Aorta (tissue), 5 donors: Measurements from ENCODE around the gene SIL1. TPM values are rescaled to one million over a fixed set of nuclear protein-coding genes. Genes with fewer than 3 reads are reported as not detected.
"Not testable (repeated sequence)": the region's sequence is repeated elsewhere in the genome, so short reads cannot be mapped to it uniquely, and the experiment has no call there.

ENCODE experiments used
- ATAC-seq: fragments of 200-7000 bp; cut with Tn5 transposase; one replicate; pipeline ENCODE4 v1.9.1; 2022; ENCODE audit warnings: moderate library complexity; ENCODE audit not compliant: low FRiP score
- DNase-seq, 2 donors: peaks; one replicate each; pipeline ENCODE4 v3.0.0-alpha.2; 2020
- H3K27ac ChIP-seq, 2 donors: one replicate each; pipeline ENCODE4 v1.5.1; 2013; ENCODE audit warnings: low read length in 2 of 2, mild to moderate bottlenecking in 2 of 2, moderate library complexity in 2 of 2, control low read depth in 1 of 2, inconsistent platforms in 1 of 2, low read depth in 1 of 2
- H3K27me3 ChIP-seq, 2 donors: one replicate each; pipeline ENCODE4 v1.6.1; 2013; ENCODE audit warnings: control low read depth in 1 of 2, low read length in 1 of 2, mild to moderate bottlenecking in 1 of 2, moderate library complexity in 1 of 2; ENCODE audit not compliant: insufficient read depth in 2 of 2, control insufficient read depth in 1 of 2
- H3K36me3 ChIP-seq, 2 donors: one replicate each; pipeline ENCODE4 v1.6.1; 2013; ENCODE audit warnings: control low read depth in 1 of 2, low read length in 1 of 2, mild to moderate bottlenecking in 1 of 2; ENCODE audit not compliant: insufficient read depth in 2 of 2, control insufficient read depth in 1 of 2
- H3K4me1 ChIP-seq, 2 donors: one replicate each; pipeline ENCODE4 v1.6.1; 2013; ENCODE audit warnings: low read length in 2 of 2, control low read depth in 1 of 2, mild to moderate bottlenecking in 1 of 2, moderate library complexity in 1 of 2; ENCODE audit not compliant: insufficient read depth in 2 of 2, control insufficient read depth in 1 of 2
- H3K4me3 ChIP-seq, 2 donors: one replicate each; pipeline ENCODE4 v1.5.1; 2013; ENCODE audit warnings: low read length in 2 of 2, control low read depth in 1 of 2, mild to moderate bottlenecking in 1 of 2
- H3K9me3 ChIP-seq: one replicate; pipeline ENCODE4 v1.6.1; 2013; ENCODE audit warnings: mild to moderate bottlenecking, low read length; ENCODE audit not compliant: control insufficient read depth
- WGBS, 2 donors: extraction: QIAGEN DNeasy Blood & Tissue Kit; methylation state at CpG; one replicate each; pipeline ENCODE4 v1.1.7; 2013; 5-methylcytosine and 5-hydroxymethylcytosine counted together
- intact Hi-C, 2 donors: fragments of 100-400 bp; cut with DNase I; formaldehyde crosslinking; loops; one replicate each; pipeline versions ENCODE4 v1.14.2 to v1.15.0; 2022
- polyA plus RNA-seq, 2 donors: library from polyadenylated mRNA; stranded (reverse); fragments of 200-250 nt; gene quantifications; one replicate each; pipeline ENCODE4 v1.2.3, GENCODE V29; 2013
- total RNA-seq, 2 donors: library from RNA; stranded (reverse); fragmentation: NEBNext Ultra II Directional; extraction: Animal tissue kit (Norgen Biotek cat#: 25700); gene quantifications; one replicate each; pipeline ENCODE4 v1.2.1, GENCODE V29; 2021
- donor health status: healthy with polysubstance abuse.
- donor health status: Bipolar disorder and iron deficiency.
- donor health status: DM: no; HTN: no; CAD: no.
- donor health status: DM: no; HTN: no; CAD: no.
- donor health status: DM: yes; HTN: yes; CAD: no.

SIL1 gene
- total and polyA plus RNA-seq, 4 donors, result 19.4 to 58.9 (median 49.2) TPM

DNA sequence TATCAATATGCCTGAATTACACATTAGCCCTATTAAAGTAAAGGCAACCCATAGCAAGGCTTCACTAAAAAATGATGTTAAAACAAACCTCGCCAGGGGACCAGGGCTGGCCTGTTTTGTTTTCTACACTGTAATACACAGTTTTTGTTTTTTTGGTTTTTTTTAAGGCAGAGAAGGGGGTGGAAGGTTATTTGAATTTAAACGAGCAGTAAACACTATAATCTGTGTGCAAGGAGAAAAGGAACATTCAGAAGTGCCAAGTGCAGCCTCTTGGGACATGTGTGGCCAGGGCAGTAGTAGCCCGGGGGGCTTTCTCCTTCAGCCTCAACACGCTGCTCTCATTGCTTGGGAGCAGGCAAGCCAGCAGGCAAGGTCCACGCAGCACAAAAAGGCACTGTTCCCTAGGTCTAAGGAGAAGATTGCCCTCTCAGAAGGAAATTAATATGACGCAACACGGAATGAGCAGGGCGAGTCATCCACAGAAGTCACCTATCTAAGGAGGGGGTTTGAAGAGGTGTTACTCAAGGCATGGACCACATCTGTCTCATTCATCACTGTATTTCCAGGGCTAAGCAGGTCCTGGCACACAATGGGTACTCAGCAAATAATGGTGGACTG is 16.2 kb downstream of the SIL1 start:
- no peak for DNase-seq
- Histone ChIP-seq H3K9me3 (no peaks in the 10 kb centered on the region), H3K27me3 (no peaks in the 10 kb centered on the region), H3K27ac (no peak overlapping the region), H3K36me3 (no peaks in the 10 kb centered on the region), H3K4me1 (peaks cover 0 to 7% of the 10 kb centered on the region in 2 donors), H3K4me3 (no peak overlapping the region)
- intact Hi-C loops, result no loop called here
- no peak for ATAC-seq
- 57 to 59% methylated on average over 8 of the region's 8 CpGs for WGBS, 2 donors

- H3K4me3 ChIP-seq, result no peak overlapping the region
- H3K4me1 ChIP-seq, result peaks cover 0 to 7% of the 10 kb centered on the region in 2 donors
- no peaks in the 10 kb centered on the region for H3K27me3 ChIP-seq
- no peaks in the 10 kb centered on the region for H3K9me3 ChIP-seq
- ATAC-seq (no peak), DNase-seq (no peak)
- H3K27ac ChIP-seq, result no peak overlapping the region
- WGBS, 2 donors, result 34 to 36% methylated on average over 2 of the region's 2 CpGs
- no peaks in the 10 kb centered on the region for H3K36me3 ChIP-seq
- intact Hi-C loops, result no loop called here
Observed at GRCh38 chr5:139181322-139181730, 16.8 kb downstream of the SIL1 start.

GRCh38 chr5:139180850-139181249 is 17.3 kb downstream of the SIL1 start:
- no peak overlapping the region for H3K27ac ChIP-seq
- H3K4me3 ChIP-seq, result no peak overlapping the region
- no peaks in the 10 kb centered on the region for H3K9me3 ChIP-seq
- intact Hi-C loops, result no loop called here
- H3K27me3 ChIP-seq, result no peaks in the 10 kb centered on the region
- no peak for ATAC-seq
- DNase-seq, result no peak
- H3K4me1 ChIP-seq, result peaks cover 0 to 7% of the 10 kb centered on the region in 2 donors
- H3K36me3 ChIP-seq, result no peaks in the 10 kb centered on the region
- WGBS, 2 donors, result 20 to 29% methylated on average over 1 of the region's 1 CpG

GRCh38 chr5:139179778-139180513 is 18.2 kb downstream of the SIL1 start:
- H3K4me1 ChIP-seq, H3K4me3 ChIP-seq, intact Hi-C loops, H3K36me3 ChIP-seq, H3K27me3 ChIP-seq, ATAC-seq, DNase-seq, H3K9me3 ChIP-seq: not testable (repeated sequence)
- peak overlapping the region in 1 of 2 donors; percentile 2 for H3K27ac ChIP-seq
- 46 to 51% methylated on average over 8 of the region's 8 CpGs for WGBS, 2 donors

GRCh38 chr5:139178935-139179334 is 19.2 kb downstream of the SIL1 start:
- intact Hi-C loops, result no loop called here
- DNase-seq, result no peak
- H3K27ac ChIP-seq, result peak overlapping the region in 1 of 2 donors; percentile 72

DNA sequence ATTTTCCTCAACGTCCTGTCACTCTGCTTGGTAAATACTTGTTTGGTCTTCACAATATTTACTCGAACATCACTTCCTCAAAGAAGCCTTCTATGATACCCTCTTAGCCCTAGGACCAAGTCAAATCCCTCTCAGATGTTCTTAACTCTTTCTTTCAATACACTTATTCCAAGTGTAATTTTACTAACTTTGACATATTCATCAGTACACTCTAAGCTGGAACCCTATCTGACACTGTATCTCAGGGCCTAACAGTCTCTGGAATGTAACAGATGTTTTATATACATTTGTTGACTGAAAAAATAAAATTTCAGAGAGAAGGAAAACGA is 19.6 kb downstream of the SIL1 start:
- Histone ChIP-seq H3K36me3 (no peaks in the 10 kb centered on the region), H3K27ac (peak overlapping the region in 1 of 2 donors; percentile 64), H3K4me3 (no peak overlapping the region), H3K4me1 (peaks cover 0 to 7% of the 10 kb centered on the region in 2 donors), H3K27me3 (no peaks in the 10 kb centered on the region), H3K9me3 (no peaks in the 10 kb centered on the region)
- DNase-seq (no peak), ATAC-seq (no peak)
- 4 to 8% methylated on average over 3 of the region's 3 CpGs for WGBS, 2 donors
- intact Hi-C loops, result no loop called here

More at GRCh38 chr5:139178935-139179334, 19.2 kb downstream of the SIL1 start:
- Histone ChIP-seq H3K27me3 (no peaks in the 10 kb centered on the region), H3K36me3 (no peaks in the 10 kb centered on the region), H3K9me3 (no peaks in the 10 kb centered on the region), H3K4me3 (no peak overlapping the region), H3K4me1 (peaks cover 0 to 7% of the 10 kb centered on the region in 2 donors)
- no peak for ATAC-seq
- 0 to 9% methylated on average over 1 of the region's 1 CpG for WGBS, 2 donors

GRCh38 chr5:139177809-139178588 is 20.2 kb downstream of the SIL1 start:
- ATAC-seq, result no peak
- intact Hi-C loops, result no loop called here
- no peaks in the 10 kb centered on the region for H3K27me3 ChIP-seq
- peak in 1 of 2 donors; percentile 62 for DNase-seq
- H3K4me3 ChIP-seq, result no peak overlapping the region
- H3K27ac ChIP-seq, result peak overlapping the region in 1 of 2 donors; percentile 64
- peaks cover 0 to 7% of the 10 kb centered on the region in 2 donors for H3K4me1 ChIP-seq
- WGBS, 2 donors, result 27 to 31% methylated on average over 1 of the region's 1 CpG
- no peaks in the 10 kb centered on the region for H3K9me3 ChIP-seq
- no peaks in the 10 kb centered on the region for H3K36me3 ChIP-seq

- H3K4me1 ChIP-seq, H3K9me3 ChIP-seq, intact Hi-C loops, H3K27me3 ChIP-seq, H3K36me3 ChIP-seq, H3K27ac ChIP-seq, H3K4me3 ChIP-seq, DNase-seq, ATAC-seq: not testable (repeated sequence)
- 97% methylated on average over 9 of the region's 9 CpGs for WGBS, 2 donors
Observed at GRCh38 chr5:139177281-139177680, 20.9 kb downstream of the SIL1 start.
